ENCODE measurements around the gene SV2B.

SV2B gene

GRCh38 chr15:91141097-91141496 lies 41.0 kb downstream of the SV2B start:
- Histone ChIP-seq H3K9ac (ENCODE audit: low read length) (no peak overlapping the region), H3K9me3 (ENCODE audit: control insufficient read depth, low read length) (peaks cover 12% of the 10 kb centered on the region), H3K36me3 (ENCODE audit: control insufficient read depth, insufficient read depth, low read length, severe bottlenecking) (no peaks in the 10 kb centered on the region), H3K27me3 (replicated peaks; ENCODE audit: control insufficient read depth, insufficient read depth, low read length) (no peaks in the 10 kb centered on the region), H3K4me1 (ENCODE audit: control insufficient read depth, insufficient read depth, low read length) (no peaks in the 10 kb centered on the region), H3K4me3 (ENCODE audit: low read length) (no peak overlapping the region)
- no peak for DNase-seq (ENCODE audit: low read depth)

DNA sequence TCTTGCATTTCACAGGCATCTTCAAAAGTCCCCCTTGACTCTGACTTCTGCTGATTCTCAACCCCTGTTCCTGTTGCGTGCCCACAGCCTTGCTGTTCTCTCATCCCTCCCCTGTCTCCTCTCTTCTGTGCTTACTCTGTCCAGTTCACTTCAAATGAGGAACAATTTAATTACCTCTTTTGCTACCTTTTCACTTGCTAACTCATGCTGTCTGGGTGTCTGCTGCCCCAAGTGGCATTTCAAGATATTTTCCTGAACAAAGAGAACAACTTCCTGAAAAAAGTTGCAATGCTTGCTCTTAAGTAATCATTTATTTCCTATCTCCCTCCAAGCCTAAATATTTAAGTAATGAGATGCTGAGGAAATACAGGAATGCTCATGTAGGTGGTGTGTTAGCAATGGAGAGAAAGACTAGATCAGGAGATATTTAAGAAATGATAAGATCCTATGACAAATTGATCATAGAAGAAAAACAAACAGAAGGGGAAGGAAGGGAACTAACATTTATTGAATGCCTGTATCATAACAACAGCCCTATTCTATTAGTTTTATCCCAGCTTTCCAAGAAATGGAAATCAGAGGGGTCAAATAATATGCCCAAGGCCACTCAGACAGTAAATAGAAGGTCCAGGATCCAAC lies 42.2 kb downstream of the SV2B start:
- no peak overlapping the region for H3K4me3 ChIP-seq (ENCODE audit: low read length)
- H3K36me3 ChIP-seq (ENCODE audit: control insufficient read depth, insufficient read depth, low read length, severe bottlenecking) = no peaks in the 10 kb centered on the region

GRCh38 chr15:91142946-91143345 lies 42.9 kb downstream of the SV2B start:
- Histone ChIP-seq H3K4me3 (ENCODE audit: low read length) (no peak overlapping the region), H3K9me3 (ENCODE audit: control insufficient read depth, low read length) (peaks cover 9% of the 10 kb centered on the region), H3K4me1 (ENCODE audit: control insufficient read depth, insufficient read depth, low read length) (no peaks in the 10 kb centered on the region), H3K36me3 (ENCODE audit: control insufficient read depth, insufficient read depth, low read length, severe bottlenecking) (no peaks in the 10 kb centered on the region), H3K27me3 (replicated peaks; ENCODE audit: control insufficient read depth, insufficient read depth, low read length) (no peaks in the 10 kb centered on the region), H3K9ac (ENCODE audit: low read length) (no peak overlapping the region)
- no peak for DNase-seq (ENCODE audit: low read depth)

More for the DNA sequence above, 42.2 kb downstream of the SV2B start:
- peaks cover 12% of the 10 kb centered on the region for H3K9me3 ChIP-seq (ENCODE audit: control insufficient read depth, low read length)
- no peaks in the 10 kb centered on the region for H3K4me1 ChIP-seq (ENCODE audit: control insufficient read depth, insufficient read depth, low read length)
- no peak for DNase-seq (ENCODE audit: low read depth)
- H3K9ac ChIP-seq (ENCODE audit: low read length) = no peak overlapping the region
- no peaks in the 10 kb centered on the region for H3K27me3 ChIP-seq (replicated peaks; ENCODE audit: control insufficient read depth, insufficient read depth, low read length)

GRCh38 chr15:91146728-91147127 lies 46.7 kb downstream of the SV2B start:
- Histone ChIP-seq H3K36me3 (ENCODE audit: control insufficient read depth, insufficient read depth, low read length, severe bottlenecking) (no peaks in the 10 kb centered on the region), H3K27me3 (replicated peaks; ENCODE audit: control insufficient read depth, insufficient read depth, low read length) (no peaks in the 10 kb centered on the region), H3K9me3 (ENCODE audit: control insufficient read depth, low read length) (peaks cover 5% of the 10 kb centered on the region), H3K4me3 (ENCODE audit: low read length) (no peak overlapping the region), H3K4me1 (ENCODE audit: control insufficient read depth, insufficient read depth, low read length) (no peaks in the 10 kb centered on the region), H3K9ac (ENCODE audit: low read length) (no peak overlapping the region)
- no peak for DNase-seq (ENCODE audit: low read depth)

DNA sequence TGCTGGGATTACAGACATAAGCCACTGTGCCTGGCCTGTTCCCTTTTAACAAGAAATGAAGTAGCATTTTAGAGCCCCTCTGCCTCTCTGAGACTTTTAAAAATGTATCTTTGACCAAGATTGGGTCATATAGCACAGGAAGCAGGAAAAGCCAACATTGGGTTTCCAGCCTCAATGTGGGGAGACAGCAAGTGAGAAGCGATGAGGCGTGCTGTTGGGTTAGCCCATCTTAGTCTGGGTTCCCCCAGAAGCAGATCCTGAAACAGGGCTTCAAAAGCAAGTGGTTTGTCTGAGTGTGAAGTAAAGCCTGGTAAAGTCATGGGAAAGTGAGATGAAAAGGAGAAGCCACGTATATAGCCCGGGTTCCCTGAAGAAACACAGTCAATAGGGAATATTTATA lies 48.2 kb downstream of the SV2B start:
- no peaks in the 10 kb centered on the region for H3K36me3 ChIP-seq (ENCODE audit: control insufficient read depth, insufficient read depth, low read length, severe bottlenecking)
- no peak overlapping the region for H3K4me3 ChIP-seq (ENCODE audit: low read length)
- no peaks in the 10 kb centered on the region for H3K4me1 ChIP-seq (ENCODE audit: control insufficient read depth, insufficient read depth, low read length)
- no peak overlapping the region for H3K9ac ChIP-seq (ENCODE audit: low read length)
- DNase-seq (ENCODE audit: low read depth) = no peak
- peaks cover 5% of the 10 kb centered on the region for H3K9me3 ChIP-seq (ENCODE audit: control insufficient read depth, low read length)
- H3K27me3 ChIP-seq (replicated peaks; ENCODE audit: control insufficient read depth, insufficient read depth, low read length) = no peaks in the 10 kb centered on the region

- H3K4me3 ChIP-seq (ENCODE audit: low read length) = no peak overlapping the region
- DNase-seq (ENCODE audit: low read depth) = no peak
- H3K9ac ChIP-seq (ENCODE audit: low read length) = no peak overlapping the region
- peaks cover 2% of the 10 kb centered on the region for H3K27me3 ChIP-seq (replicated peaks; ENCODE audit: control insufficient read depth, insufficient read depth, low read length)
- H3K4me1 ChIP-seq (ENCODE audit: control insufficient read depth, insufficient read depth, low read length) = no peaks in the 10 kb centered on the region
- peaks cover 5% of the 10 kb centered on the region for H3K9me3 ChIP-seq (ENCODE audit: control insufficient read depth, low read length)
- H3K36me3 ChIP-seq (ENCODE audit: control insufficient read depth, insufficient read depth, low read length, severe bottlenecking) = no peaks in the 10 kb centered on the region
Measured at GRCh38 chr15:91150502-91151160, 50.6 kb downstream of the SV2B start.

GRCh38 chr15:91151781-91152563 lies 51.9 kb downstream of the SV2B start:
- Histone ChIP-seq H3K9ac (ENCODE audit: low read length) (no peak overlapping the region), H3K27me3 (replicated peaks; ENCODE audit: control insufficient read depth, insufficient read depth, low read length) (peaks cover 2% of the 10 kb centered on the region), H3K4me3 (ENCODE audit: low read length) (no peak overlapping the region), H3K4me1 (ENCODE audit: control insufficient read depth, insufficient read depth, low read length) (no peaks in the 10 kb centered on the region), H3K36me3 (ENCODE audit: control insufficient read depth, insufficient read depth, low read length, severe bottlenecking) (no peaks in the 10 kb centered on the region), H3K9me3 (ENCODE audit: control insufficient read depth, low read length) (no peaks in the 10 kb centered on the region)
- no peak for DNase-seq (ENCODE audit: low read depth)

DNA sequence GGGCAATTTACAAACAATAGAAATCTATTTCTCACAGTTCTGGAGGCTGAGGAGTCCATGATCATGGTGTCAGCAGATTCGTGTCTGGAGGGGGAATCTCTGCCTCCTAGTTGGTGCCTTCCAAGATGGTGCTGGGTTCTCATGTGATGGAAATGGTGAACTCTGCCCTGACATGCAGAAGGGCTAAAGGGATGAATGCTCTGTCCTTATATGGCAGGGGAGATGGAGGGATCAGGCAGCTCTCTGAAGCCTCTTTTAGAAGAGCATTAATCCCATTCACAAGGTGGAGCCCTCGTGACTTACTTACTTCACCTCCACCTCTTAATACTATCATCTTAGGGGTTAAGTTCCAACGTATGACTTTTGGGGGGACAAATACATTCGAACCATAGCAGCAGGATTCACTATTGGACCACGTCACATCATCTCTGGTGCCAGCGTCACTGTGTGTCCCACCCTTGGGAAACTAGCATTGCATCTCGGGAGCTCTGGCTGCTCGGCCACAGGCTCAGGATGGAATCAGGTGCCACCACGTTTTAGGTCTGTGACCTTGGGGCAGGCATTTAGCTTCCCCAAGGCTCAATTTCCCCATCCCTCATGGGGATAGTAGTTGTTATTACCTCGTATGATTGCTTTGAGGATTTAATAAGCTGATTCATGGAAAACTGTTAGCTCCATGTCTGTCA lies 53.0 kb downstream of the SV2B start:
- no peak for DNase-seq (ENCODE audit: low read depth)
- H3K4me1 ChIP-seq (ENCODE audit: control insufficient read depth, insufficient read depth, low read length) = no peaks in the 10 kb centered on the region
- H3K36me3 ChIP-seq (ENCODE audit: control insufficient read depth, insufficient read depth, low read length, severe bottlenecking) = no peaks in the 10 kb centered on the region
- H3K9me3 ChIP-seq (ENCODE audit: control insufficient read depth, low read length) = no peaks in the 10 kb centered on the region
- H3K9ac ChIP-seq (ENCODE audit: low read length) = no peak overlapping the region
- no peak overlapping the region for H3K4me3 ChIP-seq (ENCODE audit: low read length)
- H3K27me3 ChIP-seq (replicated peaks; ENCODE audit: control insufficient read depth, insufficient read depth, low read length) = peaks cover 7% of the 10 kb centered on the region

DNA sequence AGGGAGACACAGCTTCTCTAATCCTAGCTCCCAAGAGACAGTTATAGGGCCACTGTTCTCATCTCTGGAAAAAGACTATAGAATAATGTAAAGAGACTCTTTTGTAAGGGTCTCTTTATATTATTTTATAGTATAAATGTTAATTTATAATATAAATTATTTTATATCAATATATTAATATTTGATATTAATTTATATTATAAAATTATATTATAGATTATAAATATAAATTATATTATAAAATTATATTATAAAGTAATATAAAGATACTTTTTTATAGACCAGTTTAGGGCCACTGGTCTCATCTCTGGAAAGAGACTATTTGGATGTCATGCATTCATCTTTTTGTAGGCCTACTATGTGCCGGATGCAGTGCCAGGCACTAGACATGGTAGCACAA lies 53.9 kb downstream of the SV2B start:
- Histone ChIP-seq H3K9me3 (ENCODE audit: control insufficient read depth, low read length) (no peaks in the 10 kb centered on the region), H3K9ac (ENCODE audit: low read length) (no peak overlapping the region), H3K36me3 (ENCODE audit: control insufficient read depth, insufficient read depth, low read length, severe bottlenecking) (no peaks in the 10 kb centered on the region), H3K4me1 (ENCODE audit: control insufficient read depth, insufficient read depth, low read length) (no peaks in the 10 kb centered on the region), H3K27me3 (replicated peaks; ENCODE audit: control insufficient read depth, insufficient read depth, low read length) (peaks cover 7% of the 10 kb centered on the region), H3K4me3 (ENCODE audit: low read length) (no peak overlapping the region)
- no peak for DNase-seq (ENCODE audit: low read depth)

DNA sequence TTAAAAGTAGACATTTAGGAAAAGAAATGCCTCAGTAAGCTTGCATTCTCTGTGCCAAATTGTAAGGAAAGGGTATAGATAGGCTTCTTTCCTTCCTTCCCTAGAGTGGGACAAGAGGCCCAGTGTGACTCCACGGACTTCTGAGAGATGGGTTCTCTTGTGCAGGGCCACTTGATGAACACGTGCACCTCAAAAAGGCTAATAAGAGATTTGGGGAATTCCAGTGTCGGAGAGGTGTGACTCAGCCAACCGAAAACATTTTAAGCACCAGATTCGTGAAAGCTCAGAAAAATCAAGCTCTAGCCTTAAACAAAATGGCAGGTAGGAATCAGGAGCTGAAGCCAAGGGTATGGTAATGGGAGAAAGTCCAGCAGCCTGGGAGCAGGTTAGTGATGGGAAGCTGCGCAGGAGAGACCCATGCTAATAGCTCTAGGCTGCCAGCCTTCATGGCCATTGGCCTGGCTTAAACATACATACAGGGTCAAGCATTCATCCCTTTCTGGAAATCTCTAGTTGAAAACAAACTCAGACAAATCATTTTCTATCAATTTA lies 56.2 kb downstream of the SV2B start:
- Histone ChIP-seq H3K4me1 (ENCODE audit: control insufficient read depth, insufficient read depth, low read length) (no peaks in the 10 kb centered on the region), H3K4me3 (ENCODE audit: low read length) (no peak overlapping the region), H3K9me3 (ENCODE audit: control insufficient read depth, low read length) (no peaks in the 10 kb centered on the region), H3K36me3 (ENCODE audit: control insufficient read depth, insufficient read depth, low read length, severe bottlenecking) (no peaks in the 10 kb centered on the region), H3K27me3 (replicated peaks; ENCODE audit: control insufficient read depth, insufficient read depth, low read length) (peaks cover 7% of the 10 kb centered on the region), H3K9ac (ENCODE audit: low read length) (no peak overlapping the region)
- no peak for DNase-seq (ENCODE audit: low read depth)
